SK-N-SH treated with all-trans-retinoic acid at 6 μM for 48 hours (cell line): ENCODE data around the gene EFNA3.

Experiments
- ATAC-seq: fragments of 200-7000 bp; cut with Tn5 transposase; 3 replicates; pipeline ENCODE4 v1.9.1; 2020; ENCODE audit warnings: mild to moderate bottlenecking, moderate library complexity
- ARNTL ChIP-seq: fragments of 450-650 bp; formaldehyde crosslinking; IDR thresholded peaks from 2 replicates; pipeline ENCODE4 v1.5.0; 2020; ENCODE audit warnings: low read depth, mild to moderate bottlenecking, moderate library complexity, borderline replicate concordance
- BACH2 ChIP-seq: fragments of 250-450 bp; sonication (Bioruptor Pico); IDR thresholded peaks from 2 replicates; pipeline ENCODE4 v1.9.0; 2021; ENCODE audit warnings: mild to moderate bottlenecking, borderline replicate concordance
- CSDC2 ChIP-seq: fragments of 250-450 bp; sonication (Bioruptor Pico); IDR thresholded peaks from 2 replicates; pipeline ENCODE4 v1.5.0; 2020; ENCODE audit warnings: mild to moderate bottlenecking, moderate library complexity
- ESRRG ChIP-seq: fragments of 250-450 bp; sonication (Bioruptor Pico); IDR thresholded peaks from 2 replicates; pipeline ENCODE4 v1.6.1; 2021; ENCODE audit warnings: mild to moderate bottlenecking
- GLIS3 ChIP-seq: fragments of 250-450 bp; sonication (Bioruptor Pico); IDR thresholded peaks from 2 replicates; pipeline ENCODE4 v1.5.0; 2020; ENCODE audit warnings: mild to moderate bottlenecking, moderate library complexity
- ISL1 ChIP-seq: fragments of 250-450 bp; sonication (Bioruptor Pico); IDR thresholded peaks from 2 replicates; pipeline ENCODE4 v2.1.2; 2022; ENCODE audit warnings: mild to moderate bottlenecking, moderate library complexity
- OSR1 ChIP-seq: fragments of 250-450 bp; sonication (Bioruptor Pico); IDR thresholded peaks from 2 replicates; pipeline ENCODE4 v1.8.0; 2022; ENCODE audit warnings: moderate library complexity, mild to moderate bottlenecking, inconsistent platforms
- PPARA ChIP-seq: fragments of 250-450 bp; sonication (Bioruptor Pico); IDR thresholded peaks from 2 replicates; pipeline ENCODE4 v1.5.0; 2020; ENCODE audit warnings: mild to moderate bottlenecking, borderline replicate concordance
- RARB ChIP-seq: fragments of 250-450 bp; sonication (Bioruptor Pico); IDR thresholded peaks from 2 replicates; pipeline ENCODE4 v1.8.0; 2021; ENCODE audit warnings: mild to moderate bottlenecking, moderate library complexity
- SNAI2 ChIP-seq: fragments of 250-450 bp; sonication (Bioruptor Pico); IDR thresholded peaks from 2 replicates; pipeline ENCODE4 v1.5.0; 2020; ENCODE audit warnings: mild to moderate bottlenecking, moderate library complexity
- TCF4 ChIP-seq: fragments of 250-450 bp; sonication (Bioruptor Pico); IDR thresholded peaks from 2 replicates; pipeline ENCODE4 v1.8.0; 2021; ENCODE audit warnings: mild to moderate bottlenecking, moderate library complexity, borderline replicate concordance
- TOX ChIP-seq: fragments of 250-450 bp; sonication (Bioruptor Pico); IDR thresholded peaks from 2 replicates; pipeline ENCODE4 v1.8.0; 2021; ENCODE audit warnings: mild to moderate bottlenecking, moderate library complexity, borderline replicate concordance
- ZFP3 ChIP-seq: fragments of 250-450 bp; sonication (Bioruptor Pico); IDR thresholded peaks from 2 replicates; pipeline ENCODE4 v1.5.0; 2020; ENCODE audit warnings: mild to moderate bottlenecking, moderate library complexity
- ZFP30 ChIP-seq: fragments of 450-650 bp; formaldehyde crosslinking; IDR thresholded peaks from 2 replicates; pipeline ENCODE4 v1.5.0; 2022; ENCODE audit warnings: mild to moderate bottlenecking, moderate library complexity
- ZNF565 ChIP-seq: fragments of 450-650 bp; formaldehyde crosslinking; conservative IDR thresholded peaks from 2 replicates; pipeline ENCODE4 v1.5.0; 2020; ENCODE audit warnings: low read depth, mild to moderate bottlenecking, moderate library complexity
- ZNF70 ChIP-seq: fragments of 450-650 bp; formaldehyde crosslinking; IDR thresholded peaks from 2 replicates; pipeline ENCODE4 v1.5.0; 2020; ENCODE audit warnings: mild to moderate bottlenecking, moderate library complexity
- ZNF8 ChIP-seq: fragments of 450-650 bp; formaldehyde crosslinking; IDR thresholded peaks from 2 replicates; pipeline ENCODE4 v1.5.0; 2020; ENCODE audit warnings: mild to moderate bottlenecking, moderate library complexity
- TF ChIP-seq, protein P1 (sequence below): fragments of 250-450 bp; sonication (Bioruptor Pico); IDR thresholded peaks from 2 replicates; pipeline ENCODE4 v1.5.1; 2021; ENCODE audit warnings: mild to moderate bottlenecking, moderate library complexity
- TF ChIP-seq, protein P2 (sequence below): fragments of 250-450 bp; sonication (Bioruptor Pico); IDR thresholded peaks from 2 replicates; pipeline ENCODE4 v1.8.0; 2021; ENCODE audit warnings: low read depth, mild to moderate bottlenecking, moderate library complexity, borderline replicate concordance
- TF ChIP-seq, protein P3 (sequence below): fragments of 250-450 bp; sonication (Bioruptor Pico); IDR thresholded peaks from 2 replicates; pipeline ENCODE4 v1.5.0; 2020; ENCODE audit warnings: mild to moderate bottlenecking, moderate library complexity

Gene EFNA3

DNA sequence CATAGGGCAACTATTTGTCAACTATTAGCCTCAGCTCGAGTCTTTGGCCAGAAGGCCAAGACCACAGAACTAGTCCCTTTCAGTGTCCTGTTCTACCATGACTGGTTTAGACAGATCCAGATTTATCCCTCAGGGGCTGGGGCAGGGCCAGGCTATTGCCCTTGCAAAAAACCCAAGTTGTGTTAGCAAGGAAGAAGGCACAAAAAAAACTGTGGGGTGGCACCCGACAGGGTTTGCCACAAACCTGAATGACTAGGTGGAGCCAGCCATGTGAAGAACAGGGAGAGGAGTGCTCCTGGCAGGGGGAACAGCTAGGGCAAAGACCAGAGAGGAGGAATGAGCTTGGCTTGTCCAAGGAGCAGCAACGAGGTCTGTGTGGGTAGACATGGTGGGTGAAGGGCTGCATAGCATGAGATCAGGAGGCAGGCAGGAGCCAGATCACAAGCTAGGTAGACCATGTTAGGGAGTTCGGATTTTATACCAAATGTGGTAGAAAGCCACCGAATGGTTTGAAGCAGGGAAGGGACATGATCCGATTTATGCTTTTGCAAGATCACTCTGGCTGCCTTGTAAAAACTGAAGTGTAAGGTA, 40.7 kb upstream of the EFNA3 start:
- ATAC-seq = no peak
- TF ChIP-seq ESRRG (CRISPR knock-in tag) = no peak
- TF ChIP-seq, all 23 proteins: peak for 0

DNA sequence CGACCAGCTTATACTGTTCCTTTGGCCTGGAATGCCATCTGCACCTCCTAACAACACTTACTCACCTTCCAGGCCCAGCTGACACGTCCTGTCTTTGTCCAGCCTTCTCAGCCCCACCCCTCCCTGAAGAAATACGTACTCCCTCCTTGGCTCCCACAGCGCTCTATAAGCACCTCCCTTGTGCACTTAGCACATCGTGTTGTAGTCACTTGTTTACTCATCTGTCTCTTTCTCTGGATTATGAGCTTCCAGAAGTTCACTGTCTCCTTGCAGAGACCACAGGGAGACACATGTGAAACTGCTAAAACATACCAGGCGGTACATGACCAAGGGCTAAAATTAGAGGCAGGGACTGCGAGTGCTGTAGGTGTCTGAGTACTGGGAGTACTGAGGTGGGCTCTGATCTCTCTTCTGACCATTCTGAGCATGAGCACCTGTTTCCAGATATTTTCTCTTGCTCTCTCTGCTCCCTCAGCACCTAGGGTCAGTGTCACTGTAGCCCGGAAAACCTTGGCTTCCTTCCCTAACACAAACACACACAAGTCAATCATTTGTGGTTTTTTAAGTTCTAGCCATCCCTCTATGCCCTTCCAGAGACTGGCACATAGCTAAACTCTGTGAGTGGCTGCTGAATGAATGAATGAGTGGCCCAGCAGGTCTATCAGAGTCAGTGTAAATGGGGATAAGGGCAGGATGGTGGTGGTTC, 39.9 kb upstream of the EFNA3 start:
- no peak for TF ChIP-seq ZNF8 (CRISPR knock-in tag)
- TF ChIP-seq RARB (CRISPR knock-in tag) = no peak
- no peak for TF ChIP-seq OSR1 (CRISPR knock-in tag)
- no peak for TF ChIP-seq ZNF565
- no peak for TF ChIP-seq BACH2 (CRISPR knock-in tag)
- no peak for TF ChIP-seq ISL1 (CRISPR knock-in tag)
- TF ChIP-seq ZFP30 = no peak
- TF ChIP-seq ZFP3 (CRISPR knock-in tag) = no peak
- TF ChIP-seq, protein P1, sequence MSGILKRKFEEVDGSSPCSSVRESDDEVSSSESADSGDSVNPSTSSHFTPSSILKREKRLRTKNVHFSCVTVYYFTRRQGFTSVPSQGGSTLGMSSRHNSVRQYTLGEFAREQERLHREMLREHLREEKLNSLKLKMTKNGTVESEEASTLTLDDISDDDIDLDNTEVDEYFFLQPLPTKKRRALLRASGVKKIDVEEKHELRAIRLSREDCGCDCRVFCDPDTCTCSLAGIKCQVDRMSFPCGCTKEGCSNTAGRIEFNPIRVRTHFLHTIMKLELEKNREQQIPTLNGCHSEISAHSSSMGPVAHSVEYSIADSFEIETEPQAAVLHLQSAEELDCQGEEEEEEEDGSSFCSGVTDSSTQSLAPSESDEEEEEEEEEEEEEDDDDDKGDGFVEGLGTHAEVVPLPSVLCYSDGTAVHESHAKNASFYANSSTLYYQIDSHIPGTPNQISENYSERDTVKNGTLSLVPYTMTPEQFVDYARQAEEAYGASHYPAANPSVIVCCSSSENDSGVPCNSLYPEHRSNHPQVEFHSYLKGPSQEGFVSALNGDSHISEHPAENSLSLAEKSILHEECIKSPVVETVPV (CRISPR knock-in tag) = no peak

DNA sequence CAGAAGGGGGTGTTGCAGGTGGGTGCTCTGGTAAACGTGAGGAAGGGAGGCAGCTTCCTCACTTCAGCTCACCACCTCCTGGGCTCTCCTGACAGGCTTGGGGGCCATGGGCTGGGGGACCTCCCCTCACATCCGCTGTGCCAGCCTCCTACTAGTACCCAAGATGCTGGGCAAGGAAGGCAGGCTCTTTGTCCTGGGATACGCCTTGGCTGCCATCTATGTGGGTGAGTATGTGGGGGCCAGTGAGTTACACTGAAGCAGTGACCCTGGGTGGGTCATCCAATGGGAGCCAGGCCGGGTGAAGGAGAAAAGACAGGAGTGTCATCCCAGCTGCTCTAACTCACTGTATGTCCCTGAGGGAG, 39.3 kb upstream of the EFNA3 start:
- no peak for ATAC-seq
- TF ChIP-seq, protein P2, sequence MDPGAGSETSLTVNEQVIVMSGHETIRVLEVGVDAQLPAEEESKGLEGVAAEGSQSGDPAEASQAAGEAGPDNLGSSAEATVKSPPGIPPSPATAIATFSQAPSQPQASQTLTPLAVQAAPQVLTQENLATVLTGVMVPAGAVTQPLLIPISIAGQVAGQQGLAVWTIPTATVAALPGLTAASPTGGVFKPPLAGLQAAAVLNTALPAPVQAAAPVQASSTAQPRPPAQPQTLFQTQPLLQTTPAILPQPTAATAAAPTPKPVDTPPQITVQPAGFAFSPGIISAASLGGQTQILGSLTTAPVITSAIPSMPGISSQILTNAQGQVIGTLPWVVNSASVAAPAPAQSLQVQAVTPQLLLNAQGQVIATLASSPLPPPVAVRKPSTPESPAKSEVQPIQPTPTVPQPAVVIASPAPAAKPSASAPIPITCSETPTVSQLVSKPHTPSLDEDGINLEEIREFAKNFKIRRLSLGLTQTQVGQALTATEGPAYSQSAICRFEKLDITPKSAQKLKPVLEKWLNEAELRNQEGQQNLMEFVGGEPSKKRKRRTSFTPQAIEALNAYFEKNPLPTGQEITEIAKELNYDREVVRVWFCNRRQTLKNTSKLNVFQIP (CRISPR knock-in tag) = no peak
- no peak for TF ChIP-seq OSR1 (CRISPR knock-in tag)
- no peak for TF ChIP-seq RARB (CRISPR knock-in tag)
- no peak for TF ChIP-seq ZNF8 (CRISPR knock-in tag)
- TF ChIP-seq SNAI2 = no peak
- TF ChIP-seq PPARA = no peak
- TF ChIP-seq ZNF565 = no peak
- no peak for TF ChIP-seq BACH2 (CRISPR knock-in tag)
- TF ChIP-seq ZFP30 = no peak
- TF ChIP-seq, protein P1 (CRISPR knock-in tag) = no peak
- TF ChIP-seq ISL1 (CRISPR knock-in tag) = no peak
- no peak for TF ChIP-seq CSDC2 (CRISPR knock-in tag)
- TF ChIP-seq ZNF70 (CRISPR knock-in tag) = no peak
- no peak for TF ChIP-seq TOX (CRISPR knock-in tag)
- no peak for TF ChIP-seq TCF4 (CRISPR knock-in tag)
- TF ChIP-seq GLIS3 = no peak
- TF ChIP-seq ARNTL (CRISPR knock-in tag) = no peak
- TF ChIP-seq, protein P3, sequence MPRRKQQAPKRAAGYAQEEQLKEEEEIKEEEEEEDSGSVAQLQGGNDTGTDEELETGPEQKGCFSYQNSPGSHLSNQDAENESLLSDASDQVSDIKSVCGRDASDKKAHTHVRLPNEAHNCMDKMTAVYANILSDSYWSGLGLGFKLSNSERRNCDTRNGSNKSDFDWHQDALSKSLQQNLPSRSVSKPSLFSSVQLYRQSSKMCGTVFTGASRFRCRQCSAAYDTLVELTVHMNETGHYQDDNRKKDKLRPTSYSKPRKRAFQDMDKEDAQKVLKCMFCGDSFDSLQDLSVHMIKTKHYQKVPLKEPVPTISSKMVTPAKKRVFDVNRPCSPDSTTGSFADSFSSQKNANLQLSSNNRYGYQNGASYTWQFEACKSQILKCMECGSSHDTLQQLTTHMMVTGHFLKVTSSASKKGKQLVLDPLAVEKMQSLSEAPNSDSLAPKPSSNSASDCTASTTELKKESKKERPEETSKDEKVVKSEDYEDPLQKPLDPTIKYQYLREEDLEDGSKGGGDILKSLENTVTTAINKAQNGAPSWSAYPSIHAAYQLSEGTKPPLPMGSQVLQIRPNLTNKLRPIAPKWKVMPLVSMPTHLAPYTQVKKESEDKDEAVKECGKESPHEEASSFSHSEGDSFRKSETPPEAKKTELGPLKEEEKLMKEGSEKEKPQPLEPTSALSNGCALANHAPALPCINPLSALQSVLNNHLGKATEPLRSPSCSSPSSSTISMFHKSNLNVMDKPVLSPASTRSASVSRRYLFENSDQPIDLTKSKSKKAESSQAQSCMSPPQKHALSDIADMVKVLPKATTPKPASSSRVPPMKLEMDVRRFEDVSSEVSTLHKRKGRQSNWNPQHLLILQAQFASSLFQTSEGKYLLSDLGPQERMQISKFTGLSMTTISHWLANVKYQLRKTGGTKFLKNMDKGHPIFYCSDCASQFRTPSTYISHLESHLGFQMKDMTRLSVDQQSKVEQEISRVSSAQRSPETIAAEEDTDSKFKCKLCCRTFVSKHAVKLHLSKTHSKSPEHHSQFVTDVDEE (CRISPR knock-in tag) = no peak
- TF ChIP-seq ZFP3 (CRISPR knock-in tag) = no peak

More for the DNA sequence above, 39.9 kb upstream of the EFNA3 start:
- no peak; the same call in 2 of the 3 replicates for ATAC-seq
